GM19023 (cell line): ENCODE results near the gene BOLA2.
A peak's percentile ranks its signal among the peaks of the same experiment; 100 is the strongest.
"Not testable (repeated sequence)": the region's sequence is repeated elsewhere in the genome, so short reads cannot be mapped to it uniquely, and the experiment has no call there.

Experiments
- ATAC-seq: cut with Tn5 transposase; IDR thresholded peaks from one replicate; pipeline ENCODE4 v1.9.1; 2021; ENCODE audit warnings: mild to moderate bottlenecking, moderate library complexity; ENCODE audit not compliant: unreplicated experiment

Gene BOLA2

GRCh38 chr16:29454269-29454668, at the start of gene BOLA2, which contains the start of gene SLX1B:
BOLA2 (minus strand) TSS chr16:29454351; CDS start chr16:29454253, 98 bp downstream.
SLX1B (plus strand) TSS chr16:29454533.
- peak; percentile 90 for ATAC-seq

- not testable (repeated sequence) for ATAC-seq
Measured at GRCh38 chr16:29482276-29482675, 28.1 kb upstream of the BOLA2 start.

- not testable (repeated sequence) for ATAC-seq
Measured at GRCh38 chr16:29472065-29472464, 17.9 kb upstream of the BOLA2 start.

- not testable (repeated sequence) for ATAC-seq
Measured at GRCh38 chr16:29469660-29470059, 15.5 kb upstream of the BOLA2 start.

GRCh38 chr16:29467654-29468366, 13.7 kb upstream of the BOLA2 start:
- ATAC-seq: not testable (repeated sequence)

- ATAC-seq: not testable (repeated sequence)
Measured at GRCh38 chr16:29466904-29467303, 12.8 kb upstream of the BOLA2 start.

- ATAC-seq: not testable (repeated sequence)
Measured at GRCh38 chr16:29465985-29466824, 12.1 kb upstream of the BOLA2 start.

GRCh38 chr16:29460647-29461030, 6.5 kb upstream of the BOLA2 start:
- not testable (repeated sequence) for ATAC-seq

- ATAC-seq: not testable (repeated sequence)
Measured at GRCh38 chr16:29459706-29460646, 5.8 kb upstream of the BOLA2 start, which contains the start of gene SULT1A4. SULT1A4 (plus strand) TSS chr16:29459913; CDS start chr16:29461386, 1,473 bp downstream.

- ATAC-seq: not testable (repeated sequence)
Measured at GRCh38 chr16:29457660-29458059, 3.5 kb upstream of the BOLA2 start.

GRCh38 chr16:29454828-29455227, 677 bp upstream of the BOLA2 start:
- ATAC-seq: peak; percentile 67

GRCh38 chr16:29453754-29454153, 397 bp downstream of the BOLA2 start:
- peak; percentile 9 for ATAC-seq

- not testable (repeated sequence) for ATAC-seq
Measured at GRCh38 chr16:29425390-29425789, 28.8 kb downstream of the BOLA2 start.

GRCh38 chr16:29423587-29423986, 30.6 kb downstream of the BOLA2 start:
- ATAC-seq: not testable (repeated sequence)

GRCh38 chr16:29405249-29405648, 48.9 kb downstream of the BOLA2 start:
- not testable (repeated sequence) for ATAC-seq
